C4-2B (cell line): ENCODE data around the gene FUT9.

Experiments used
- ZFX ChIP-seq: fragments of 450-650 bp; IDR thresholded peaks from 2 replicates; pipeline ENCODE4 v1.6.1; 2017
- TF ChIP-seq, protein P1 (sequence below): fragments of 450-650 bp; conservative IDR thresholded peaks from 2 replicates; pipeline ENCODE4 v1.5.1; 2017; ENCODE audit warnings: mild to moderate bottlenecking

DNA sequence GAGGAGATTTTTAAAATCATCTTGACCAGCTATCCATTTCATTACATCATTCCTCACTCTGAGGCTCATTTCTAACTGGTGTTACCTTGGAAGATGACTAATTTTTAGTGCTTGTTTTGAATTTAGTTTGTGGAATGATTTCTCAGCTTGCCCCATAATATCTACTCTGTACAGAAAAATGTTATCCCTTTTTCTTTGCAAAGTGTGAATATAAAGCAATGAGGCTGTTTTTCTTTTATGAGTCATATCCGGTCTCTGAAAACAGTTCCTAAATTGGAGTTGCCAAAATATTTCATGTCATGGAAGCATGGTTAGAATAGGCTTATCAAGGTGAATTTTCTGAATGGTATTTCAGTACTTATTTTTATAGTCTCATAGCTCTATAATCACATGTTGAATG lies 43.8 kb downstream of the FUT9 start:
- TF ChIP-seq, protein P1, sequence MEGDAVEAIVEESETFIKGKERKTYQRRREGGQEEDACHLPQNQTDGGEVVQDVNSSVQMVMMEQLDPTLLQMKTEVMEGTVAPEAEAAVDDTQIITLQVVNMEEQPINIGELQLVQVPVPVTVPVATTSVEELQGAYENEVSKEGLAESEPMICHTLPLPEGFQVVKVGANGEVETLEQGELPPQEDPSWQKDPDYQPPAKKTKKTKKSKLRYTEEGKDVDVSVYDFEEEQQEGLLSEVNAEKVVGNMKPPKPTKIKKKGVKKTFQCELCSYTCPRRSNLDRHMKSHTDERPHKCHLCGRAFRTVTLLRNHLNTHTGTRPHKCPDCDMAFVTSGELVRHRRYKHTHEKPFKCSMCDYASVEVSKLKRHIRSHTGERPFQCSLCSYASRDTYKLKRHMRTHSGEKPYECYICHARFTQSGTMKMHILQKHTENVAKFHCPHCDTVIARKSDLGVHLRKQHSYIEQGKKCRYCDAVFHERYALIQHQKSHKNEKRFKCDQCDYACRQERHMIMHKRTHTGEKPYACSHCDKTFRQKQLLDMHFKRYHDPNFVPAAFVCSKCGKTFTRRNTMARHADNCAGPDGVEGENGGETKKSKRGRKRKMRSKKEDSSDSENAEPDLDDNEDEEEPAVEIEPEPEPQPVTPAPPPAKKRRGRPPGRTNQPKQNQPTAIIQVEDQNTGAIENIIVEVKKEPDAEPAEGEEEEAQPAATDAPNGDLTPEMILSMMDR, result no peak
- TF ChIP-seq ZFX, result no peak
